ENCODE data around the gene TUBB2B.
"Not testable (repeated sequence)": the region's sequence is repeated elsewhere in the genome, so short reads cannot be mapped to it uniquely, and the experiment has no call there.

Gene TUBB2B

DNA sequence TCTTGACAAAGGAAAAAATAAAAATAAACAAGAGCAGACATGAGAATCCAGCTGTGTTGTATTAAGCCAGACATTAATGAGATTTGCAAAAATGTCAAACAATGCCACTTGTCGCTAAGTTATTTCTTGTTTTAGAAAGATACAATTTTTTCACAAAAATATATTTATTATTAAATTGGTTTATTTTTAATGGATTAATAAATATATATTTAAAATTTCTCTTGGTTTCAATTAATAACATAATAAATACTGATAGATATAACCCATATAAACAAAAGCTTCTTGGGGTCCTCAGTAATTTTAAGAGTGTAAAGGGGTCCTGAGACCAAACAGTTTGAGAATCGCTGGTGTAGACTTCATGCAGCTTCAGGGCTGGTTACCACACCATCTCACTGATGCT is 26.1 kb downstream of the TUBB2B start:
- peaks cover 1% of the 10 kb centered on the region for H3K36me3 Mint-ChIP-seq (ENCODE audit: low read depth)
- ATAC-seq, result no peak
- peaks cover 4% of the 10 kb centered on the region for H3K9me3 Mint-ChIP-seq
- H3K27me3 Mint-ChIP-seq, result peaks cover 14% of the 10 kb centered on the region
- H3K27ac Mint-ChIP-seq, result no peak overlapping the region
- no peak overlapping the region for H3K4me3 Mint-ChIP-seq
- DNase-seq, result no peak
- peaks cover 8% of the 10 kb centered on the region for H3K4me1 Mint-ChIP-seq

DNA sequence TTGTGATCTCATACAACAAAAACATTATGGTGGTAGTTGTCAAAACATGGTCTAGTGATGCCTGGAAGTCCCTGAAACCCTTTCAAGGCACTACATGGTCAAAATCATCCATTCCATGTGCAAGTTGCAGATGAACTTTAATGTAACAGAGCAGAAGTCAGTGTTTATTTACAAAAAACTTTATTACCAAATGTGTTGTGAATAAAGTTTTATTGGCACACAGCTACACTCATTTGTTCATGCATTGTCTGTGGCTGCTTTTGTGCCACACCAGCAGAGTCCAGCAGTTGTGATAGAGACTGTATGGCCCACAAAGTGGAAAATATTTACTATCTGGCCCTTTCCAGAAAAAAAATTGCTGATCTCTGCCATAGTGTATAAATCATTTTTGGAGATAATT is 26.8 kb downstream of the TUBB2B start:
- H3K27ac Mint-ChIP-seq, result no peak overlapping the region
- H3K36me3 Mint-ChIP-seq (ENCODE audit: low read depth), result peaks cover 1% of the 10 kb centered on the region
- H3K4me3 Mint-ChIP-seq, result no peak overlapping the region
- H3K9me3 Mint-ChIP-seq, result peaks cover 4% of the 10 kb centered on the region
- no peak for ATAC-seq
- DNase-seq, result no peak
- peaks cover 4% of the 10 kb centered on the region for H3K4me1 Mint-ChIP-seq
- H3K27me3 Mint-ChIP-seq, result peaks cover 14% of the 10 kb centered on the region

DNA sequence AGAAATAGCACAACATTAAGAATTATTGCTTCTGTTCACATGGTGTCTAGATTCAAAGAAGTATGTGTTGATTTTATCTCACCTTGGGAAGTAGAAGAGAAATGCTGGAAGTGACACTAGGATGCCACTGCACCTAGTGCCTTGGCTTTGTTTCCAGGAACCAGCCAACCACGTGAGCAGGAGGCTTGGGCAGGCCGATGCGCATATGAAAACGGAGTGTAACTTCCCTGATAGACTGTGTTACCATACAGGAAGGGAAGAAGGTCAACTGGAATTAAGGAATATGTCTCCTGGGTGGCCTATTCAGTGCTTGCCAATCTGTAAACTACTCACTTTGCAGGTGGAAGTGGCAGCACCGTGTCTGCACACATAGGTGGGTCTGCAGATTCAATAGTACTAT is 28.1 kb downstream of the TUBB2B start:
- peaks cover 12% of the 10 kb centered on the region for H3K27me3 Mint-ChIP-seq
- no peak overlapping the region for H3K4me3 Mint-ChIP-seq
- H3K27ac Mint-ChIP-seq, result no peak overlapping the region
- no peaks in the 10 kb centered on the region for H3K4me1 Mint-ChIP-seq
- ATAC-seq (no peak), DNase-seq (no peak)
- no peaks in the 10 kb centered on the region for H3K9me3 Mint-ChIP-seq
- H3K36me3 Mint-ChIP-seq (ENCODE audit: low read depth), result peaks cover 1% of the 10 kb centered on the region

DNA sequence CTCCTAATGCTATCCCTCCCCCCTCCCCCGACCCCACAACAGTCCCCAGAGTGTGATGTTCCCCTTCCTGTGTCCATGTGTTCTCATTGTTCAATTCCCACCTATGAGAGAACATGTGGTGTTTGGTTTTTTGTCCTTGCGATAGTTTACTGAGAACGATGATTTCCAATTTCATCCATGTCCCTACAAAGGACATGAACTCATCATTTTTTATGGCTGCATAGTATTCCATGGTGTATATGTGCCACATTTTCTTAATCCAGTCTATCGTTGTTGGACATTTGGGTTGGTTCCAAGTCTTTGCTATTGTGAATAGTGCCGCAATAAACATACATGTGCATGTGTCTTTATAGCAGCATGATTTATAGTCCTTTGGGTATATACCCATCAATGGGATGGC is 29.7 kb downstream of the TUBB2B start:
- H3K27me3 Mint-ChIP-seq; H3K4me1 Mint-ChIP-seq; ATAC-seq; DNase-seq; H3K4me3 Mint-ChIP-seq; H3K27ac Mint-ChIP-seq; H3K36me3 Mint-ChIP-seq (ENCODE audit: low read depth); H3K9me3 Mint-ChIP-seq: not testable (repeated sequence)

- no peak for ATAC-seq
- H3K4me1 Mint-ChIP-seq, result no peaks in the 10 kb centered on the region
- H3K27me3 Mint-ChIP-seq, result peaks cover 8% of the 10 kb centered on the region
- H3K4me3 Mint-ChIP-seq, result no peak overlapping the region
- no peaks in the 10 kb centered on the region for H3K9me3 Mint-ChIP-seq
- H3K27ac Mint-ChIP-seq, result no peak overlapping the region
- no peak for DNase-seq
- H3K36me3 Mint-ChIP-seq (ENCODE audit: low read depth), result no peaks in the 10 kb centered on the region
Measured at GRCh38 chr6:3196770-3197169, 30.7 kb downstream of the TUBB2B start.

DNA sequence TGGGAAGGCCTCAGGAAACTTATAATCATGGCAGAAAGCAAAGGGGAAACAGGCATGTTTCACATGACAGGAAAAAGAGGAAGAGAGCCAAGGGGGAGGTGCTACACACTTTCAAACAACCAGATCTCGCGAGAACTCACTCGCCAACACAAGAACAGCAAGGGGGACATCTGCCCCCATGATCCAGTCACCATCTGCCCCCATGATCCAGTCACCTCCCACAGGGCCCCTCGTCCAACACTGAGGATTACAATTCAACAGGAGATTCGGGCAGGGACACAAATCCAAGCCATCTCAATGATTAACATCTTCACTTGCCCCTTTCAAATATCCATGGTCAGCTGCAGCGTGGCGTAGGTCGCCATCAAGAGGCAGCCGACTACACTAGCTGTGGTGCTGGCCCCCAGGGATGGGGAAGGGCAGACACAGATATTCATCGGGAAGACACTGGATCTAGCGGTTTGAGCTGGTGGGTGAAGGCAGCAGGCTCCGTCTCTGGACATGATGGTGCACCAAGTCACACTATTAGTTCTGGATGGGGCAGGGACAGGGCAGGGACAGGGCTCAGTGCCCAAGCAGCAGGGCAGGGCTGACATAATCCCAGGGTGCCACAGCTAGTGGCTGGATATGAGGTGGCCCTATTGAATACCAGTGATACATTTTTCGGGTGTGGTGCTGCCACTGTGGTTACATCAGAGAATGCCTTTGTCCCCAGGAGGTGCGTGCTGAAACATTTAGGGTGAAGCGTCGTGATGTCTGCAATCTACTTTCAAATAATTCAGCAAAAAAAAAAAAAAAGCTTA is 31.6 kb downstream of the TUBB2B start:
- H3K36me3 Mint-ChIP-seq (ENCODE audit: low read depth), result no peaks in the 10 kb centered on the region
- H3K4me3 Mint-ChIP-seq, result no peak overlapping the region
- no peaks in the 10 kb centered on the region for H3K4me1 Mint-ChIP-seq
- peaks cover 8% of the 10 kb centered on the region for H3K27me3 Mint-ChIP-seq
- ATAC-seq (no peak), DNase-seq (no peak)
- no peak overlapping the region for H3K27ac Mint-ChIP-seq
- H3K9me3 Mint-ChIP-seq, result no peaks in the 10 kb centered on the region

DNA sequence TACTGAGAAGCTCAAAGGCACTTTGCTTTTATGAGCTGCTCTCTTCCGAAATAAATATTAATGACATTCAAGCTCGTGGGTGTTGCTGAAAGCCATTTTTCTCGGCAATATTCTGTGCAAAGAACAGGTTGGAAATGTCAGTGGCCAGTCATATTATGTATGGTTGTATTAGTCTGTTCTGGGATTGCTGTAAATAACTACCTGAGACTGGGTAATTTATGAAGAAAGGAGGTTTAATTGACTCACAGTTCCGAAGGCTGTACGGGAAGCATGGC is 32.1 kb downstream of the TUBB2B start:
- no peak for ATAC-seq

GRCh38 chr6:3194535-3195419 is 32.7 kb downstream of the TUBB2B start:
- H3K27me3 Mint-ChIP-seq, result peaks cover 8% of the 10 kb centered on the region
- H3K27ac Mint-ChIP-seq, result no peak overlapping the region
- ATAC-seq (peak; percentile 43), DNase-seq (no peak)
- no peaks in the 10 kb centered on the region for H3K9me3 Mint-ChIP-seq
- no peak overlapping the region for H3K4me3 Mint-ChIP-seq
- H3K4me1 Mint-ChIP-seq, result no peaks in the 10 kb centered on the region
- H3K36me3 Mint-ChIP-seq (ENCODE audit: low read depth), result no peaks in the 10 kb centered on the region

More for the DNA sequence above, 32.1 kb downstream of the TUBB2B start:
- H3K27ac Mint-ChIP-seq, result no peak overlapping the region
- DNase-seq, result no peak
- no peaks in the 10 kb centered on the region for H3K36me3 Mint-ChIP-seq (ENCODE audit: low read depth)
- H3K9me3 Mint-ChIP-seq, result no peaks in the 10 kb centered on the region
- H3K27me3 Mint-ChIP-seq, result peaks cover 8% of the 10 kb centered on the region
- H3K4me3 Mint-ChIP-seq, result no peak overlapping the region
- H3K4me1 Mint-ChIP-seq, result no peaks in the 10 kb centered on the region

- Mint-ChIP-seq H3K9me3 (no peaks in the 10 kb centered on the region), H3K4me3 (no peak overlapping the region), H3K4me1 (no peaks in the 10 kb centered on the region), H3K36me3 (ENCODE audit: low read depth) (no peaks in the 10 kb centered on the region), H3K27ac (no peak overlapping the region), H3K27me3 (peaks cover 9% of the 10 kb centered on the region)
- DNase-seq (no peak), ATAC-seq (no peak)
Measured at GRCh38 chr6:3193102-3193849, 34.2 kb downstream of the TUBB2B start.

GRCh38 chr6:3190779-3191178 is 36.7 kb downstream of the TUBB2B start:
- no peaks in the 10 kb centered on the region for H3K36me3 Mint-ChIP-seq (ENCODE audit: low read depth)
- no peak for DNase-seq
- no peak overlapping the region for H3K4me3 Mint-ChIP-seq
- peaks cover 10% of the 10 kb centered on the region for H3K27me3 Mint-ChIP-seq
- H3K27ac Mint-ChIP-seq, result no peak overlapping the region
- no peaks in the 10 kb centered on the region for H3K9me3 Mint-ChIP-seq
- no peak for ATAC-seq
- no peaks in the 10 kb centered on the region for H3K4me1 Mint-ChIP-seq

DNA sequence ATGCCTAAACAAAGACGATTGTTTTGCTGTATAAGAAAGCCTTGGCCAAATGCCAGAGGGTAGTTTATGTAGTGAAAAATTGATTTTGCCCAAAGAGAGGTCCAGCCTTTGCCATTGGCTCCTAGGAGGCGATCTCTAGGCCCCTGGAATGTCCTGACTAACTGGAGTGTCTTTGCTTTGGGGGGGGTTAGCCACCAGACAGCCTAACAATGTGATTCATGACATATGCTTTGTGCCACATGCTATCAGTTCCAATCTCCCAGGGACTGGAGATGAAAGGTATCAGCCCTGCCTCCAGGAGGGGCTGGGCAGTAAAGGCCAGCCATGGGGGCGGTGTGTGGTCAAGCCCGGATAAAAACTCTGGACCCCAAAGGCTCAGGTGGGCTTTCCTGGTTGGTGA is 37.4 kb downstream of the TUBB2B start:
- ATAC-seq (no peak), DNase-seq (no peak)
- no peaks in the 10 kb centered on the region for H3K36me3 Mint-ChIP-seq (ENCODE audit: low read depth)
- no peak overlapping the region for H3K27ac Mint-ChIP-seq
- no peak overlapping the region for H3K4me3 Mint-ChIP-seq
- H3K4me1 Mint-ChIP-seq, result no peaks in the 10 kb centered on the region
- no peaks in the 10 kb centered on the region for H3K9me3 Mint-ChIP-seq
- H3K27me3 Mint-ChIP-seq, result peaks cover 16% of the 10 kb centered on the region

DNA sequence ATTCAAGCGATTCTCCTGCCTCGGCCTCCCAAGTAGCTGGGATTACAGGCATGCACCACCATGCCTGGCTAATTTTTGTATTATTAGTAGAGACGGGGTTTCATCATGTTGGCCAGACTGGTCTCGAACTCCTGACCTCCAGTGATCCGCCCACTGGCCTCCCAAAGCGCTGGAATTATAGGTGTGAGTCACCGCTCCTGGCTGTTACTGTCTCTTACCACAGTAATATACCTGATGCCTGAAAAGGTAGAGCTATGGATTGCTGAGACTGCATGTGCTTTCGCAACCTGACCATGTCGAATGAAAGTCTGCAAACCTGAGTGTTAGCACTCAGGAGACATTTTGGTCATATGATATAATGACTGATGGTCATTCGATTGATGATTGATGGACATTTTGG is 38.3 kb downstream of the TUBB2B start:
- not testable (repeated sequence) for H3K4me3 Mint-ChIP-seq; H3K4me1 Mint-ChIP-seq; DNase-seq; ATAC-seq; H3K36me3 Mint-ChIP-seq (ENCODE audit: low read depth); H3K9me3 Mint-ChIP-seq; H3K27ac Mint-ChIP-seq
- peaks cover 21% of the 10 kb centered on the region for H3K27me3 Mint-ChIP-seq

GRCh38 chr6:3188262-3188661 is 39.2 kb downstream of the TUBB2B start:
- DNase-seq (no peak), ATAC-seq (no peak)
- no peaks in the 10 kb centered on the region for H3K9me3 Mint-ChIP-seq
- H3K4me1 Mint-ChIP-seq, result no peaks in the 10 kb centered on the region
- no peak overlapping the region for H3K4me3 Mint-ChIP-seq
- peaks cover 21% of the 10 kb centered on the region for H3K27me3 Mint-ChIP-seq
- H3K27ac Mint-ChIP-seq, result no peak overlapping the region
- H3K36me3 Mint-ChIP-seq (ENCODE audit: low read depth), result no peaks in the 10 kb centered on the region

GRCh38 chr6:3186974-3187382 is 40.5 kb downstream of the TUBB2B start:
- Mint-ChIP-seq H3K36me3 (ENCODE audit: low read depth) (no peaks in the 10 kb centered on the region), H3K4me3 (no peak overlapping the region), H3K9me3 (no peaks in the 10 kb centered on the region), H3K4me1 (no peaks in the 10 kb centered on the region), H3K27ac (no peak overlapping the region), H3K27me3 (peaks cover 19% of the 10 kb centered on the region)
- no peak for ATAC-seq
- DNase-seq, result no peak

DNA sequence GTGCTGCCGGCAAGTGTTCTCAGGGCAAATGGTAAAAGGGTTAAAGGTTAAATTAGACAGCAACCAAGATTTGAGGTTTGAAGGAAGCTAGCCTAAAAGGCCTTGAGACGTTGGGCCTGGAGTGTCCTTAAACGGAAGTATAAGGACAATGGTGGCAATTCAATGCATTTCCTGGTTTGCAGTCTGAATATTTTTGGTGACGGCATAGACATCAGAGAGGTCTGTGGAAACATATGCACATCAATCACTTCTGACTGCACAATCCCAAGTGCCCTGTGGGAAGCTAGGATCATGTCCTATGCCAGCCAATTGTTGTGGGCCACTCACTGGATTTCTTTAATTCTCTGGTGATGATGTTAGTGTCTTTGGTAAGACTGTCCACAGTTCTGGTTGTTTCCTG is 44.4 kb downstream of the TUBB2B start:
- H3K36me3 Mint-ChIP-seq (ENCODE audit: low read depth), result no peaks in the 10 kb centered on the region
- peaks cover 27% of the 10 kb centered on the region for H3K27me3 Mint-ChIP-seq
- DNase-seq, result no peak
- H3K4me3 Mint-ChIP-seq, result no peak overlapping the region
- no peak overlapping the region for H3K27ac Mint-ChIP-seq
- ATAC-seq, result no peak
- no peaks in the 10 kb centered on the region for H3K4me1 Mint-ChIP-seq
- no peaks in the 10 kb centered on the region for H3K9me3 Mint-ChIP-seq

Data from activated naive CD8-positive, alpha-beta T cell treated with anti-CD3 and anti-CD28 coated beads, Interleukin-2, amount 50 U/mL, for 24 hours (primary cell).